ENCODE results near the gene COL5A1.

GRCh38 chr9:134687556-134687955 lies 46.0 kb downstream of the COL5A1 start:
- no peak for TF ChIP-seq POLR2A (IDR thresholded peaks at IDR 0.05)
- no peak for TF ChIP-seq CTCF (IDR thresholded peaks at IDR 0.05)

All from heart left ventricle (tissue), 13 donors.